HUDEP-2 (cell line): ENCODE data around the gene B4GALNT4.
"Not testable (repeated sequence)": the region's sequence is repeated elsewhere in the genome, so short reads cannot be mapped to it uniquely, and the experiment has no call there.

Source experiments
- DNase-seq, 76 experiments: peaks; one replicate each; lab custom pipeline; 2025; ENCODE audit not compliant: unreplicated experiment in 76 of 76; lab: John Stamatoyannopoulos, UW

Gene B4GALNT4

DNA sequence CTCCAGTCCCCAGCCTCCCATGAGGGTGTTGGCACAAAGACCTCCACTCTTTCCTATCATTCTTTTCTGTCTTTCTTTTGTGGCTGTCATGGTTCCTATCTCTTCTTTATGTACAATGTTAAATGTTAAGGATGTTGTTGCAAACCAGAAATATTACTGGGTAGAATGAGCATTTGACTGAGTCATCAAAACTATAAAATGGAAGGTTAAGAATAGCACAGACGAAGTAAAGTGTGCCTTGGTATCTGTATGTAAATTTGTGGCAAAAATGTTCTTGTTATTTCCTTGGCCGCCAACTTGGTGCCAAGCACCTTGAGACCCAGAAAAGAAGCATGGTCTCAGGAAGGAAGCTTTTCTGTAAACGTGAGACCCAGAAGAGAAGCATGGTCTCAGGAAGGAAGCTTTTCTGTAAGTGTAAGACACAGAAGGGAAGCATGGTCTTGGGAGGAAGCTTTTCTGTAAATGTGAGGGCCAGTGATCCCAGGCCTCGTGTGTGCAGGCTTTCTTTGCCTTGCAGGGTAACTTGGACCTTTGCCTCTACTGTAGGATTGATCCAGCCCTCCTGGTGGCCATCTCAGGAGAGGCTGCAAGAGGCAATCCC, 18.0 kb downstream of the B4GALNT4 start:
- no peak for DNase-seq

DNA sequence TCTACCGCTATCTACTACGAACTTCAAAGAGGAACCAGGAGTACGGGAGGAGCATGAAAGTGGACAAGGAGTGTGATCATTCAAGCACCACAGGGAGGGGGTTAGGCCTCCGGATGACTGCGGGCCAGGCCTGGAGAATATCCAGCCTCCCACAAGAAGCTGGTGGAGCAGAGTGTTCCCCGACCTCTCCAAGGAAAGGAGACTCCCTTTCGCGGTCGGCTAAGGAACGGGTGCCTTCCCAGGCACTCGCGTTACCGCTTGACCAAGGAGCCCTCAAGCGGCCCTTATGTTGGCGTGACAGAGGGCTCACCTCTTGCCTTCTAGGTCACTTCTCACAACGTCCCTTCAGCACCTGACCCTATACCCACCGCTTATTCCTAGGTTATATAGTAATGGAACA, 20.1 kb downstream of the B4GALNT4 start:
- DNase-seq, result not testable (repeated sequence)

DNA sequence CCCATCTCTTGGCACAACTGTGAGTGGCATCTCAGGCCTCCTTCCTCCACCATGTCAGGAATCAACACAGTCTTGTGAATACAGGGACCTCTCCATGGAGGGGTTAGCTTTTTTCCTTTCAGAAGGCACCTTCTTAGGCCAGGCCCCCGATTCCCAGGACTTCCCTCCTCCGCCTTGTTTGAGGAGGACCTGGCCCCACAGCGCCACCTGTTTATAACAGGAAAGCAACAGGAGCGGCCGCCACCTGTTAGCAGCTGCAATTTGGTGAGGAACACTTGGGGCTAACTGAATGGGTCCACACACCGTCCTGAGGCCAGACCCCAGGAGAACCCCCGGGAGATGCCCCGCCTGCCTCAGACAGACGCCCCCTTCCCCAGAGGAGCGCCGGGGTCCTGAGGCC, 20.9 kb downstream of the B4GALNT4 start:
- DNase-seq, result no peak

DNA sequence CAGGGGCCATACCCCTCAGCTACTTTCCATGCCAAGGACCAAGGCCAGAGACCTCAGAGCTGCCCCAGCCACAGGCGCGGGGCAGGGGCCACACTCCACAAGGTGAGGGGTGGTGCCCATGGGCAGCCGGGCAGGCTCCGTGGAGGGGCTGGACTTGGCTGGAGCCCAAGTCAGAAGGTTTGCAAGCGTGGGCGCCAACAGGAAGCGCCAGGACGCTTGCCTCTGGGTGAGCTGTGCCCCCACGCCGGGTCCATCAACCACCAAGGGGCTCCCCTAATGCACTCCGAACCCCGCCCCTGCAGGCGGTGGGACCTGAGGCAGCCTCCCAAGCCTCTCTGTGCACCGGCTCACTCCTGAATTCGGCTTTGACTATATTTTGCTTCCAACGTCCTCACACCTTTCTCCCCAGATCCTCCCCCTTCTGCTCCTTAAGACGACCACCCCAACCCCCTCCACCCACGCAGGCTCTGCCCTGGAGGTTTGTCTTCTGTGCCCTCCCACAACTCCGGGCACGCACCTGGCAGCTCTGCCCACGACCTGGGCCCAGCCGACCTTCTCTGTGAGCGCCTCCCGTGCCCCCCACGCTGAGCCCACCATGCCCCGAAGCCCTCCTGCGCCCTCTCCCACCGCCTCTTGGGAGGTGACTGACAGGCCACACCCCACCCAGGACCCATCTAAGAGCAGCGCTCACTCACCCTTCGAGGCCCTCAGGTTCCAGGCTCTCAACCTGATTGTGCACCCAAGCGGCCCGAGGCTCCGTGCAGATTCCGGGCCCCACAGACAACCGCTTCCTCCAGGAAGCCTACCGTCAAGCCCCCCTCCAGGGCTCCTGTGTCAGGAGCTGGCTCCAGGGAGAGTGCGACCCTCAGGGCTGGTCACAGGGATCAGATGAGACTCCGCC, 22.1 kb downstream of the B4GALNT4 start:
- DNase-seq, result peak in 1 of 76 experiments; percentile 4

DNA sequence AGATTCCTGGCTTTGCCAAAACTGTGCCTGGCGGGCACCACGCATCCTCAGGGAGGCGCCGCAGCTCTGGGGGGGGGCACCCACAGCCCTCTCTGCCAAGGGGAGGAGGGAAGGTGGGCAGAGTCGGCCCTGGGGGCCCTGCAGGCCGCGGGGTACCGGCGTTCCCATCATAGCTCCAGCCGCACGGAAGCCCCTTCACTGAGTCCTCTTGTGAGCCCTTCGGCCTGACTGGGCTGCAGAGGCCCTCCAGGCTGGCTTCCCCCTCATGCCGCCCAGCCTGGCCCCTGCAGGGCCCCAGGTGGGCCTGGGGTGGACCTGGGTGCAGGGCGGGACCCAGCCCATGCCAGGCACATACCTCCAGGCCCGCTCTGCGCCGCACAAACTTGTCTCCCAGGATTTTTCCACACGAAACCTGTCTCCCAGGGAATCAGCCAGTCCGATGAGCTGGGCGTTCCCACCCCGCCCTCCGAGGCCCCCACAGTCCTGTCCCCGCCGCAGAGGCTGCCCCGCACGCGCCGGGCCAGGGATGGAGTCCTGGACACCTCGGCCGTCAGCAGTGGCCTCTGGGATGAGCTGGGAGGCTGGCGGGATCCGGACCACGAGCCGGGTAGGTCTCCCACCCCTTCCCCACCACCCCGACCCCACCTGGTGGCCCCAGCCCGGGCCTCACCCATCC, 22.9 kb downstream of the B4GALNT4 start:
- DNase-seq, result no peak

DNA sequence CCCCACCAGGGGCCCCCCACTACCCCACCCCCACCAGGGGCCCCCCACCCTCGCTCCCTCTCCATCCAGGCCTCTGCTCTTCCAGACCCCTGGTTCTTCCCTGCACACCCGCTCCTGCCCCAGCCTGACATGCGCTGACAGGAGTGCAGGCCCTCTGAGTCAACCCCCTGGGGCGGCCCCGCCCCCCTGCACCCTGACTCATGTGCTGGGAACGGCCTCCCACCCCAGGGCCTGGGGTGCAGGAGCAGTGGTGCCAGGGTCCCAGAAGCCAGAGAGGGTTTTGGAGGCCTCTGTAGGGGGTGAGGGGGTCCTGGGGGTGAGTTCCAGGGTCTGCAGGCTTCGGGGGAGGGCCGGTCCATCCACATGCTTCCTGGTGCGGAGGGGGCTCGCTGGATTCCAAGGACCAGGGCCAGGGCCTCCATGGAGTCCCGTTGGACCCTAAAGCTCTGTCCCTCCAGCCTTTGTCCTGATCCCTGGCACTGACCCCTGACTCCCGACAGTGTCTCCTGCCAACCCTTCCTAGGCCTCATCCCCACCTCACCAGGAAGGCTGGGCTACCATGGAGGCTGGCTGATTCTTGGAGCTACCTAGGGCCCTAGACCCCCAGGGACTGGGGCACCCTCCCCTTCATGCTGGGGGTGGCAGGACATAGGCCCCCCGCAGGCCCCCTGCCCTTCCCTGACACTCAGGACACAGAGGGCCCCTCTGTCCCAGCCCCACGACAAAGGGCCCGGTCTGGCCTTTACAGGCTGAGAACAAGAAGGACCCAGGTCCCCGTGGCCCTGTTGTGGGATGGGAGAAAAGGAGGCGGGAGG, 24.1 kb downstream of the B4GALNT4 start:
- peak in 22 of 76 experiments; percentile 8 to 55 (median 24) for DNase-seq

DNA sequence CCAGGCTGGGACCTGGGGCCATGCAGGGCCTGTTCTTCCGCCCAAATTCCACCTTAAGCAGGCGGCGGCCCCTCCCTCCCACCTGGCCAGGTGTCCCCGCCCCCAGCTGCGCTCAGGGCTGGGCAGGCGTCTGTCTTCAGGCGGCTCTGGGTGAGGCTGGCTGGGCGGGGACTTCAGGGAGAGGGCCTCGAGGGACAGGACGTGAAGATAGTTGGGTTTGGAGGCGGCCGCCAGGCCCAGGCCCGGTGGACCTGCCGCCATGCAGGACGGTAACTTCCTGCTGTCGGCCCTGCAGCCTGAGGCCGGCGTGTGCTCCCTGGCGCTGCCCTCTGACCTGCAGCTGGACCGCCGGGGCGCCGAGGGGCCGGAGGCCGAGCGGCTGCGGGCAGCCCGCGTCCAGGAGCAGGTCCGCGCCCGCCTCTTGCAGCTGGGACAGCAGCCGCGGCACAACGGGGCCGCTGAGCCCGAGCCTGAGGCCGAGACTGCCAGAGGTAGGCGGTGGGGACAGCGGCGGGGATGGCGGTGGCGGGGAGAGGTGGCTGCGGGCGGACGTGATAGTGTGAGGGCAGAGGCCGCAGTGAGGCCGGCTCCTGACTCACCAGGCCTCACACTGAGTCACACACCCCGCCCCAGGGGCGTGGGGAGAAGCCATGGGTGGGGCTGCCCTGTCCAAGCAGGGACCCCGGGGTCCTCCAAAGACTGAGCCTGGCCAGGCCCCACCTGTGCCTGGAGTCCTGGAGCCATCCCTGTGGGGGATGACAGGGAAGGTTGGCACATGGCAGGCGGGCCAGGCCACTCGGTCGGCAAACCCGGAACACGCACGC, 24.9 kb downstream of the B4GALNT4 start, which contains the start of gene PKP3:
PKP3 (plus strand) TSS at position 176 of the 824 bp plus-strand sequence; CDS start at position 260, 84 bp downstream.
- peak in 39 of 76 experiments; percentile 8 to 70 (median 36) for DNase-seq

DNA sequence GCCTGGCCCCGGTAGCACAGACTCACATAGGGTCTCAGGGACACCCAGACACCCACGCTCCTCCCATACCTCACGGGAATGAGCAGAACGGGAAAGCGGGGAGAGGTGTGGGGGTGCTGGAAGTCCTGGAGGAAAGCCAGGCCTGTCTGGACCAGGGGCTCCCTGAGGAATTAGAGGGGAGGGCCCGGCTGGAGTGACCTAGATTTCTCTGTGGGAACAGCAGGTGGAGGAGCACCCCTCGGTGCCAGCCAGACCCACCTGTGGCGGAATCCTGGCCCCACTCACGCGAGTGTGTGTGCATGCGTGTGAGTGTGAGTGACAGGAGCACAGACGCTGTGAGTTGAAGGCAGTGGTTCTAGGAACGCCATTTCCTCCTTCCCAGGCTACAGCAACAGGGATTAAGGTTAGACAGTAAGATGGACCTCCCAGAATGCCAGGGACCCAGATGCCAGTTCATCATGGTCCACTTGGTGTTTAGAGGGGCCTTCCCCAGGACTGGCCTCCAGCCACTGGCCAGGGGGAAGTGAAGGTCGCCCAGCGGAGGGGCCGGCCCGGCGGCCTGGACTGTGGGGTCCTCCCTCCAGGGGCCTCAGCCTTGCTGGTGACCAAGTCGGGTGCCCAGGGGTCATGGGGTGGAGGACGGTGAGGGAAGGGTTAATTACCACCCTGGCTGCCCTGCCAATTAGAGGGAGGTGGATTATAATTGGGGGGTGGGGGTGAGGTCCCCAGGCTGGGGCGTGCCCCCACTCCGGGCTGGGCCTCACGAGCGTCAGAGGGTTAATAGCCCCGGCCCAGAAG, 25.8 kb downstream of the B4GALNT4 start:
- DNase-seq, result no peak

DNA sequence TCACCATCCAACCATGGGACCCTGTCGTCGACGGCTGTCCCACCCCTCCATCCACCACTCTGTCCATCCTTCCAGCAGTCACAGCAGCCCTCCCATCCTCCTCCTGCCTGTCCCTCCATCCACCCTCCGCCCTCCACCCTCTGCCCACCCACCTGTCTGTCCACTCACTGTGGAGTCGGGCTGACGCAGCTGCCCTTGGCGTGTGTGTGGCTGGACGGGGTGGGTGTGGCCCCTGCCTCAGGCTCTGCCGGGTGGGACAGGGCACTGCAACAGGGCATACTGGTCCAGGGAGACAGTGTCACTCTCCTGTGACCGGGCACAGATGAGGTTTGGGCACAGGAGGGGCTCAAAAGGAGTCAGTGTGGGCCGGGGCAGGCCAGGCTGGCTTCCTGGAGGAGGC, 26.6 kb downstream of the B4GALNT4 start:
- DNase-seq, result no peak

DNA sequence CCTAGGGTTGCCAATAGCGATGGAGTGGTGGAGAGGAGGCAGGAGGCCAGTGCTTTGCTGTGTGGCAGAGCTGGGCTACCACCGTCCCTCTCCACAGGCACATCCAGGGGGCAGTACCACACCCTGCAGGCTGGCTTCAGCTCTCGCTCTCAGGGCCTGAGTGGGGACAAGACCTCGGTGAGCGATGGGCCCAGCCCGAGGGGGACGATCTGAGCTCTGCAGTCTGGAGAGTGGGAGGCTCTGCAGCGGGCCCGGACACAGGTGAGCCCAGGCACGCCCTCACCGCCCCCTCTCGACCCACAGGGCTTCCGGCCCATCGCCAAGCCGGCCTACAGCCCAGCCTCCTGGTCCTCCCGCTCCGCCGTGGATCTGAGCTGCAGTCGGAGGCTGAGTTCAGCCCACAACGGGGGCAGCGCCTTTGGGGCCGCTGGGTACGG, 27.2 kb downstream of the B4GALNT4 start:
- DNase-seq, result peak in 12 of 76 experiments; percentile 10 to 43 (median 17)

DNA sequence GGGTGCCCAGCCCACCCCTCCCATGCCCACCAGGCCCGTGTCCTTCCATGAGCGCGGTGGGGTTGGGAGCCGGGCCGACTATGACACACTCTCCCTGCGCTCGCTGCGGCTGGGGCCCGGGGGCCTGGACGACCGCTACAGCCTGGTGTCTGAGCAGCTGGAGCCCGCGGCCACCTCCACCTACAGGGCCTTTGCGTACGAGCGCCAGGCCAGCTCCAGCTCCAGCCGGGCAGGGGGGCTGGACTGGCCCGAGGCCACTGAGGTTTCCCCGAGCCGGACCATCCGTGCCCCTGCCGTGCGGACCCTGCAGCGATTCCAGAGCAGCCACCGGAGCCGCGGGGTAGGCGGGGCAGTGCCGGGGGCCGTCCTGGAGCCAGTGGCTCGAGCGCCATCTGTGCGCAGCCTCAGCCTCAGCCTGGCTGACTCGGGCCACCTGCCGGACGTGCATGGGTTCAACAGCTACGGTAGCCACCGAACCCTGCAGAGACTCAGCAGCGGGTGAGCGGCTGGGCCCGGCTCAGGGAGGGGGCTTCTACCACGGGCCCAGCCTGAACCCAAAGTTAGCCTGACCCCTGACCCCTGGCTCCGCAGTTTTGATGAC, 27.7 kb downstream of the B4GALNT4 start:
- DNase-seq, result peak in 56 of 76 experiments; percentile 9 to 68 (median 37)

DNA sequence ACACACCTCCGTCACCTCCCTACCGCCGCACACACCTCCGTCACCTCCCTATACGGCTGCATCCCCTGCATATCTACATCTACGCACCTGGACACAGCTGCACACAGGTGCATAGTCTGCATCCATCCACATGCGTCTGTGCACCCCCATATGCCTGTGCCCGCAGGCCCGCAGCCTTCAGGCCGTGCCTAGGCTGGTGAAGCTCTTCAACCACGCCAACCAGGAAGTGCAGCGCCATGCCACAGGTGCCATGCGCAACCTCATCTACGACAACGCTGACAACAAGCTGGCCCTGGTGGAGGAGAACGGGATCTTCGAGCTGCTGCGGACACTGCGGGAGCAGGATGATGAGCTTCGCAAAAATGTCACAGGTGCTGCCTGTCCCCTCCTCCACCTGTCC, 29.5 kb downstream of the B4GALNT4 start:
- DNase-seq, result peak in 4 of 76 experiments; percentile 9 to 36 (median 28)

DNA sequence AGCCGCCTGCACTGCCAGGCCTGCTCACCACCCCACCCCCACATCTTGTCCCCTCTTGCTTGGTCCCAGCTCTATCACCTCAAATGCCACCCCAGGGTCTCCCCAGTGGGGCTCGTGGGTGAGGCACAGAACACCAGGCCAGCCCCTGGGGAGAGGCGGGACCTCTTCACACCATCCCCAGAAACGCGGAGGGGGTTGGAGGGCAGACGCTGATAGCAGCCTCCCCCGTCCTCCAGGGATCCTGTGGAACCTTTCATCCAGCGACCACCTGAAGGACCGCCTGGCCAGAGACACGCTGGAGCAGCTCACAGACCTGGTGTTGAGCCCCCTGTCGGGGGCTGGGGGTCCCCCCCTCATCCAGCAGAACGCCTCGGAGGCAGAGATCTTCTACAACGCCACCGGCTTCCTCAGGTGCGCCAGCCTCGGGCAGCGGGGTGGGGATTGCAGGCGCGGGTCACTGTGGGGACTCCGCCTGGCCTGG, 30.5 kb downstream of the B4GALNT4 start:
- DNase-seq, result no peak

DNA sequence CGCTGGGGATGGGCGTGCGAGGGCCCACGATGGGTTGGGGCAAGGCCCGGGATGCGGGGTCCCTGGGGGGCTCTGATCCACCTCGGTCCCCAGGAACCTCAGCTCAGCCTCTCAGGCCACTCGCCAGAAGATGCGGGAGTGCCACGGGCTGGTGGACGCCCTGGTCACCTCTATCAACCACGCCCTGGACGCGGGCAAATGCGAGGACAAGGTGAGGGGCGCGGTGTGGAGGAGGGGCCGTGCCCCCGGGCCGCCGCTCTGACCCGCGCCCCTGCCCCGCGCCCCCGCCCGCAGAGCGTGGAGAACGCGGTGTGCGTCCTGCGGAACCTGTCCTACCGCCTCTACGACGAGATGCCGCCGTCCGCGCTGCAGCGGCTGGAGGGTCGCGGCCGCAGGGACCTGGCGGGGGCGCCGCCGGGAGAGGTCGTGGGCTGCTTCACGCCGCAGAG, 31.0 kb downstream of the B4GALNT4 start:
- no peak for DNase-seq

DNA sequence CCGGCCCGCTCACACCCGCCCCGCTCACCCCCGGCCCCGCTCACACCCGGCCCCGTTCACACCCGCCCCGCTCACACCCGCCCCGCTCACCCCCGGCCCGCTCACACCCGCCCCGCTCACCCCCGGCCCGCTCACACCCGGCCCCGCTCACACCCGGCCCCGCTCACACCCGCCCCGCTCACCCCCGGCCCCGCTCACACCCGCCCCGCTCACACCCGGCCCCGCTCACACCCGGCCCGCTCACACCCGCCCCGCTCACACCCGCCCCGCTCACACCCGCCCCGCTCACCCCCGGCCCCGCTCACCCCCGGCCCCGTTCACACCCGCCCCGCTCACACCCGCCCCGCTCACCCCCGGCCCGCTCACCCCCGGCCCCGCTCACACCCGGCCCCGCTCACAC, 31.9 kb downstream of the B4GALNT4 start:
- not testable (repeated sequence) for DNase-seq

DNA sequence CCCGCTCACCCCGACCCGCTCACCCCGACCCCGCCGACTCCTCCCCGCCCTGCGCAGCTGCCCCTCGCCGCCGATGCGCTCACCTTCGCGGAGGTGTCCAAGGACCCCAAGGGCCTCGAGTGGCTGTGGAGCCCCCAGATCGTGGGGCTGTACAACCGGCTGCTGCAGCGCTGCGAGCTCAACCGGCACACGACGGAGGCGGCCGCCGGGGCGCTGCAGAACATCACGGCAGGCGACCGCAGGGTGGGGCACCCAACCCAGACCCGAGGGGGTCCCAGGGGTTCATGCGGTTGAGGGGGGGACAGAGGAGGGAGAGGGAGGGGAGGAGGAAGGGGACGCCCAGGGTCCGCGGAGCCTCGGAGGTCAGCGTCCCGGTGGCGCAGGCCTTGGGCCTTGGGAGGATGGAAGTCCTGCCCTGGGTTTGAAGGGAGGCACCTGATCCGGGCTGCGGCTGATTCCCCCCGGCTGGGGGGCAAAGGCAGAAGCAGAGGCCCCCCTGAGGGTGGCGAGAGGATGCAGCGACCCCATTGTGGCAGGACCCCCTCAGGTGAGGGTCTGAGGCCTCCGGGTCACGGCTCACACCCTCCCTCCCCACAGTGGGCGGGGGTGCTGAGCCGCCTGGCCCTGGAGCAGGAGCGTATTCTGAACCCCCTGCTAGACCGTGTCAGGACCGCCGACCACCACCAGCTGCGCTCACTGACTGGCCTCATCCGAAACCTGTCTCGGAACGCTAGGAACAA, 33.9 kb downstream of the B4GALNT4 start:
- DNase-seq, result no peak

DNA sequence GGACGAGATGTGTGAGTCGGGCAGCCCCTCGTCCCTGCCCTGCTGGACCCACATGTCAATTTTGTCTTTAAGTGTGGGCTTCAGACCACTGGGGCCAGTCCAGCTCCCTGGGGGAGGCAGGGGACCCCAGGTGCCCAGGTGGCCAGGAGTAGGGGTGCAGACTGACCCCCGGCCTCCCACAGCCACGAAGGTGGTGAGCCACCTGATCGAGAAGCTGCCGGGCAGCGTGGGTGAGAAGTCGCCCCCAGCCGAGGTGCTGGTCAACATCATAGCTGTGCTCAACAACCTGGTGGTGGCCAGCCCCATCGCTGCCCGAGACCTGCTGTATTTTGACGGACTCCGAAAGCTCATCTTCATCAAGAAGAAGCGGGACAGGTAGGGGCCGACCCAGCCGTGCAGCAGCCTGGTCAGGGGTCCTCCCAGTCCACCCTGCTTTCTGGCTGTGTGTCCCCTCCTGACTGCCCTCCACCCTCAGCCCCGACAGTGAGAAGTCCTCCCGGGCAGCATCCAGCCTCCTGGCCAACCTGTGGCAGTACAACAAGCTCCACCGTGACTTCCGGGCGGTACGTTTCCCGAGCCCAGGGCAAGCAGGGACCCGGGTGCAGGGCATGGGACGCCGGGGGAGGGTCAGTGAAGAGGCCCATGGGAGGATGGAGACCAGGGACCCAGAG, 34.6 kb downstream of the B4GALNT4 start:
- DNase-seq, result no peak
